HG02970 (cell line): ENCODE results near the gene HOOK2.
A peak's percentile ranks its signal among the peaks of the same experiment; 100 is the strongest.
"Not testable (repeated sequence)": the region's sequence is repeated elsewhere in the genome, so short reads cannot be mapped to it uniquely, and the experiment has no call there.

Experiments used
- ATAC-seq: cut with Tn5 transposase; IDR thresholded peaks from one replicate; pipeline ENCODE4 v1.9.1; 2021; ENCODE audit warnings: mild to moderate bottlenecking, moderate library complexity, moderate number of reproducible peaks; ENCODE audit not compliant: unreplicated experiment, low FRiP score

HOOK2 gene, protein sequence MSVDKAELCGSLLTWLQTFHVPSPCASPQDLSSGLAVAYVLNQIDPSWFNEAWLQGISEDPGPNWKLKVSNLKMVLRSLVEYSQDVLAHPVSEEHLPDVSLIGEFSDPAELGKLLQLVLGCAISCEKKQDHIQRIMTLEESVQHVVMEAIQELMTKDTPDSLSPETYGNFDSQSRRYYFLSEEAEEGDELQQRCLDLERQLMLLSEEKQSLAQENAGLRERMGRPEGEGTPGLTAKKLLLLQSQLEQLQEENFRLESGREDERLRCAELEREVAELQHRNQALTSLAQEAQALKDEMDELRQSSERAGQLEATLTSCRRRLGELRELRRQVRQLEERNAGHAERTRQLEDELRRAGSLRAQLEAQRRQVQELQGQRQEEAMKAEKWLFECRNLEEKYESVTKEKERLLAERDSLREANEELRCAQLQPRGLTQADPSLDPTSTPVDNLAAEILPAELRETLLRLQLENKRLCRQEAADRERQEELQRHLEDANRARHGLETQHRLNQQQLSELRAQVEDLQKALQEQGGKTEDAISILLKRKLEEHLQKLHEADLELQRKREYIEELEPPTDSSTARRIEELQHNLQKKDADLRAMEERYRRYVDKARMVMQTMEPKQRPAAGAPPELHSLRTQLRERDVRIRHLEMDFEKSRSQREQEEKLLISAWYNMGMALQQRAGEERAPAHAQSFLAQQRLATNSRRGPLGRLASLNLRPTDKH

DNA sequence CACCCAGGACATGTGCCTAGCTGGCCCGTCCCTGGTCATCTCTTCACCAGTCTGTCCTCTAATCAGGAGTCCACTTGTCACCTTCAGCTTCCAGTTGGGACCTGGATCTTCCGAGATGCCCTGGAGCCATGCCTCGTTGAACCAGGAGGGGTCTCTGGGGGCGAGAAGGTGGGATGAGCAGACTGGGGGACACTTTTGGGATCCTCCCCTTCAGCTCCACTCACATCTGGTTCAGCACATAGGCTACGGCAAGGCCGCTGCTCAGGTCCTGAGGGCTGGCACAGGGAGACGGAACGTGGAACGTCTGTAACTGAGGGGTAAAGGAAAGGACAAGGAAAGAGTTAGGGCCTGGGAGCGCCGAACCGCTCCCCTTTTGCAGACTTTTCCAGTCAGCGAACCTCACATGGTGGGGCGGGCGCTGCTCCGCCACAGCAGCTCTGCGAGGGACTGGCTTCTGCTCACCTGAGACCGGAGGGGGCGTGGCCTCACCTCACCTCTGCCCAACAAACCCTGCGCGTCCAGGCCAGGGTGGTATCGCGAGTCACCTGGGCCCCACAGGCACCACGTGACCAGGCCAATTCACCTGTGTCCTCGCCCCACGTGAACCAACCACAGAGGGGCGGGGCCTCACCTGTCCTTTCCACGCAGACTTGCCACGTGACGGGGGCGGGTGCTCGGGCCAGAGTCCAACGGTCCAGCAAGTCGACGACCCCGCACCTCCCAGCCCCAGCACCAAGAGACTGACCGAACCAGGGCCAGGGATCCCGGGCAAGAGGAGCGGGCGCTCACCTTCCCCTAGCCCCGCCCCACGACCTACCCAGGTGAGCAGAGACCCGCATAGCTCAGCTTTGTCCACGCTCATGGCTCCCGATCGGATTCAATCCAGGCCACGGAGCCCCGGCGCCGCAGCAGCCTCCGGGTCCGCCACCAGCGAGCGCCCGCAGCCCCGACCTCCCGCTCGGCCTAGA, at the start of gene HOOK2:
TSS of gene HOOK2 (minus strand) at position 965 of the 968 bp plus-strand sequence. CDS start at position 862, 103 bp downstream.
- ATAC-seq: no peak

DNA sequence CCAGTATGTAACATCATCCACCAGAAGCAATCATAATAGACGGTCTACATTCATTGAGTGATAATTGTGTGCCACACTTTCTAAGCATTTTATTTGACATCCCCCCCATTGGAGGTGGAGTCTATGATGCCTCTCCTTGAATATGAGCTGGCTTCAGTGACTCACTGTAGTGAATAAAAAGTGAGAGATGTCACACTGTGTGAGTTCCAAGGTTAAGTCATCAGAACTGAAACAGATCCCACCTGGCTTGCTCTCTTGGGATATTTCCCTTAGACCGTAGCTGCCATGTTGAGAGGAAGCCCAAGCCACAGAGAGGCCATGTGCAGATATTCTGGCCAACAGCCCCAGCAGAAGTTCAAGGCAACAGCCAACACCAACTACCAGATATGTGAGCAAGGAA, 46.4 kb upstream of the HOOK2 start:
- no peak for ATAC-seq

DNA sequence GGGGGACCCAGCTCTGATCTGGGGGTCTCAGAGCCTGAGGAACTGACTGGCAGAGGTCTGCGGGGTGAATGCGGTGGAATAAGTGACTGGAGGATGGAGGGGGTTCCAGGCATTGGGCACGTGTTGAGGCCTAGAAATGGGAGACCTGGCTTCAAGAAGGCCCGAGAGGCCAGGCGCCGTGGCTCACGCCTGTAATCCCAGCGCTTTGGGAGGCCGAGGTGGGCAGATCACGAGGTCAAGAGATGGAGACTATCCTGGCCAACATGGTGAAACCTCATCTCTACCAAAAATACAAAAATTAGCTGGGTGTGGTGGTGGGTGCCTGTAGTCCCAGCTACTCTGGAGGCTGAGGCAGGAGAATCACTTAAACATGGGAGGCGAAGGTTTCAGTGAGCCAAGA, 42.5 kb upstream of the HOOK2 start:
- not testable (repeated sequence) for ATAC-seq

DNA sequence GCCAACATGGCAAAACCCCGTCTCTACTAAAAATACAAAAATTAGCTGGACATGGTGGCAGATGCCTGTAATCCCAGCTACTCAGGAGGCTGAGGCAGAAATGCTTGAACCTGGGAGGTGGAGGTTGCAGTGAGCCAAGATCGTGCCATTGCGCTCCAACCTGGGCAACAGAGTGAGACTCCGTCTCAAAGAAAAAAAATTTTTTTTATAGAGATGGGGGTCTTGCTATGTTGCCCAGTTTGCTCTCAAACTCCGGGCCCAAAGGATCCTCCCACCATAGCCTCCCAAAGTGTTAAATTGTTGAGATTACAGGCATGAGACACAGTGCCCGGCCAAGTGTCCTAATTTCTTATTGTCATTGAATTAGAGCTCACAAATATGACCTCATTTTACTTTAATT, 41.8 kb upstream of the HOOK2 start:
- ATAC-seq: not testable (repeated sequence)

DNA sequence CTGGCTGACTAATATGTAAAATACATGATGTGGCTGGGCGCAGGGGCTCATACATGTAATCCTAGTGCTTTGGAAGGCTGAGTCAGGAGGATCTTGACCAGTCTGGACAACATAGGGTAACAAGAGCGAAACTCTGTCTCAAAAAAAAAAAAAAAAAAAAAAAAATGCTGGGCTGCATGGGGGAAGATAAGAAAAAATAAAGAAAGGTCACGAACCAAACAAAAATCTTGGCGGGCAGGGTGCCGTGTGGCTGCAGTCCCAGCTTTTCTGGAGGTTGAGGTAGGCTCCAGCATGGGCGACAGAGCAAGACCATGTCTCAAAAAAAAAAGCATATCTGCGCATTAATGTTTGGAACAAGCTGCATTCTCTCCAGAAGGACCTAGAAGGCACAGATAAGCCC, 39.7 kb upstream of the HOOK2 start:
- ATAC-seq: no peak

DNA sequence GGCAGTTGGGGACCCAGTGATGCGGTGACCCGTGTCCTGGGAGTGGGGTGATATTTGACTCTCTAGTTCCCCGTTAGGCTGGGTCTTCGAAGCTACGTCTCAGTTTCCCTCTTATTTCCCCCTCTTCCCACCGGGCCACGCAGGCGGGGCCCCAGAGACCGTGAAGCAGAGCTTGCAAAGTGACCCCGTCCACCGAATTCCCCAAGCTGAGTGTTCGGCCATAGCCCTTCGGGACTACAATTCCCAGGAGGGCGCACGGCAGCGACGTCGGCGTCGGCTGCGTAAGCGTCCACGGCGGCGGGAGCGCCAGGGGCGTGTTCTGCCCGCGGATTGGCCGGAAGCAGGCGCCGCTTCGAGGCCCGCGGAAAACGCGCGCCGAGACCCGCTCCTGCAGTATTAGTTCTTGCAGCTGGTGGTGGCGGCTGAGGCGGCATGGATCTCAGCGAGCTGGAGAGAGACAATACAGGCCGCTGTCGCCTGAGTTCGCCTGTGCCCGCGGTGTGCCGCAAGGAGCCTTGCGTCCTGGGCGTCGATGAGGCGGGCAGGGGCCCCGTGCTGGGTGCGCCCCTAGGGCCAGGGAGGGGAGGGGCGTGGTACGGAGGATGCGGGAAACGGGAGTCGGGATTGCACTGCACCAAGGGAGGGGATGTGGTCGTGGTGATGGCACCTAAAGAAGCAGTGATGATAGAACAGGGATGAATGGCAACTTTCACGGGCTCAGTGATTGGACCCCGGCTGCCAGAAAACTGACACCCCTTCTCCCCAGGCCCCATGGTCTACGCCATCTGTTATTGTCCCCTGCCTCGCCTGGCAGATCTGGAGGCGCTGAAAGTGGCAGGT, 31.1 kb upstream of the HOOK2 start, which contains the start of gene RNASEH2A:
TSS of gene RNASEH2A (plus strand) at position 343 of the 840 bp plus-strand sequence. CDS start at position 433, 90 bp downstream.
- peak; percentile 74 for ATAC-seq

DNA sequence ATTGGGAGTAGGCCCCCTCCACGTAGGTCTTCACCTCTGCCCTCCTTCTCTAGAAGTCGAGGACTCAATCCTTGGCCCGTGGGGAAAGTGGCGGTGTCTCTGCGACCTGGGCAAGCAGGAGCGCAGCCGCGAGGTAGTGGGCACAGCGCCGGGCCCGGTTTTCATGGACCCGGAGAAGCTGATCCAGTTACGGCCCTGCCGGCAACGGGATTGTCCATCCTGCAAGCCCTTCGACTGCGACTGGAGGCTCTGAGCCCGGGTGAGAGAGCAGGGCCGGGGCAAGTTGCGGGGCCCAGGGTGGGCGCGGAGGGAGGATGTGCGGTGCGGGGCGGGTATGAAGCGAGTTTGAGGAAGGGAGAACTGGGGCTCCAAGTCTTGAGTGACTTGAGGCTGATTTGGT, 28.7 kb upstream of the HOOK2 start:
- ATAC-seq: no peak

DNA sequence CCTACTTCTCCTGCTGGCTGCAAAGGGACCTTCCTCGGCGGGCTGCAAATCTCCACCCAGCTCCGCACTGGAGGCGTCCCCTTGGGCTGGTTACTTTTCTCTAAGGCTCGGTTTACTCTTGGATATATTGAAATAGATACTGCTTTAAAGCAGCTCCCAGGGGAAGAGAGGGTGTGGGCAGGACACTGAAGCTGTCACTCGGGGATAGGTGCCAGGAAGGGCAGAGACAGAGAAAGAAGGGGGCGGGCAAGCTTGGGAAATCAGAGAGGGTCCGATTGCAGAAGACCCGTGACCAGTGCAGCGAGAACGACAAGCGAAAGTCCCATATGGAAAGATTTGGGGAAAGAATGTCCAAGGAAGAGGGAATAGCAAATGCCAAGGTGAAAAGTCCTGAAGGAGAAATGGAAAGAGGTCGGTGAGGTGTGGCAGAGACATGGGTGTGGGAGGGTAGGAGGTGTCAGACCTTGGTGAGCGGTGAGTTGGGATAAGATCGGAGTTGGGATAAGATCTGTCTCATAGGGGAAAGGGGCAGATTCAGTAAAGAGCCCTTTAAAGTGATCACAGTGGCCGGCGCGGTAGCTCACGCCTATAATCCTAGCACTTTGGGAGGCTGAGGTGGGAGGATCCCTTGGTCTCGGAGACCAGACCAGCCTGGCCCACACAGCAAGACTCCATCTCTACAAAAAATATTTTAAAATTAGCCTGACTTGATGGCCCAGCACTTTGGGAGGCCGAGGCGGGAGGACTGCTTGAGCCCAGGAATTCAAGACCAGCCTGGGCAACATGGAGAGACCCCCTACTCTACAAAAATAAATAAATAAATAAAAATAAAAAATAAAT, 27.1 kb upstream of the HOOK2 start:
- no peak for ATAC-seq

DNA sequence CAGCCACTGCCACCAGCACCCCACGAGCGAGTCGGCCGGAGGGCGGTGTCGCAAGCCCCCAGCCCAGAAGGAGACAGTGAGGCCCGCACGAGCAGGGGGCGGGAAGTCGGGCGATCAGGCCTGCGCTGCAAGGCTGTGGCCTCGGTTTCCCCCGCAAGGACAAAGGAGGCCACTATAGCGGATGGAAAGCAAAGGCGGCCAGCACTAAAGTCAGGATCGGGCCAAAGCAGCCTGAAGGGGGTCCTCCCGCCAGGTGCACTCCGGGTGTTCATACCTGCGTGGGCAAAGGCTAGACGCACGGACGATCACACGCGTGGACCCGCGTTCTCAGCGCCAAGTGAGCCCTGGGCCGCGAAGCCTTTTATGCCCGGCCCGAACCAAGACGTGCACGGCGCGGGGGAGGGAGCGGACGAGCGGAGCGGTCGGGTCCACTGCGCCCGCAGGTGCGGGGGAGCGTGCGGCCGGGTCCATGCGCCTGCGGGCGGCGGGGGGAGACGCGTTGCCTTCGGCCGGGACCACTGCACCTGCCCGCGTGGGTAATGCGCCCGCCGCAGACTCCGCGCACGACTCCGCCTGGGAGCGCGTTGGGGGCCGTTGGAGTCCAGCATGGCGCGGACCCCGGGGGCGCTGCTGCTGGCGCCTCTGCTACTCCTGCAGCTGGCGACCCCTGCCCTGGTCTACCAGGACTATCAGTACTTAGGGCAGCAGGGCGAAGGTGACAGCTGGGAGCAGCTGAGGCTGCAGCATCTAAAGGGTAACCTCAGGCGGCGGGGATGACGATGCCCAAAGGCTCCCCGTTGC, 26.3 kb upstream of the HOOK2 start, which contains the start of the genes PRDX2 and THSD8:
TSS of gene PRDX2 (minus strand) at position 335 of the 801 bp plus-strand sequence. CDS start 539 bp downstream, outside the sequence.
TSS of gene THSD8 (plus strand) at position 604 of the 801 bp plus-strand sequence. CDS start at position 607, 3 bp downstream.
- ATAC-seq: peak; percentile 40

DNA sequence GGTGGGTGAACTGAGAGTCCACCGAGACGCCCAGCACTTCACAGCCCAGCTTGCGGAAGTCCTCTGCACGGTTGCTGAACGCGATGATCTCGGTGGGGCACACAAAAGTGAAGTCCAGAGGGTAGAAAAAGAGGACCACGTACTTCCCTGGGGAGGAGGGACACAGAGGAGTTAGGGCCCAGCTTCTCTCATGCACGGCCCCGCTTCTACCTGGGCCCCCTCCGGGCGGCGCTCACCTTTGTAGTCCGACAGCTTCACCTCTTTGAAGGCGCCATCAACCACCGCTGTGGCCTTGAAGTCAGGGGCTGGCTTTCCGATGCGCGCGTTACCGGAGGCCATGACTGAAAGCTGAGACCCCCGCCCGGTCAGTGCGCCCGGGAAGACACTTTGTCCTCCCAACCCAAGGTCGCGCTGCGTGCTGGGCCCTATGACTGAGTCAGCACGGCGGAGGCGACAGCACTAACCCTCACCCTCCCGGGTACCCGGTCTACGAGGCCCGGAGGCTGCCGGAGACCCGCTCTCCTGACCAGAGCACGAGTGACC, 25.6 kb upstream of the HOOK2 start:
- ATAC-seq: no peak

DNA sequence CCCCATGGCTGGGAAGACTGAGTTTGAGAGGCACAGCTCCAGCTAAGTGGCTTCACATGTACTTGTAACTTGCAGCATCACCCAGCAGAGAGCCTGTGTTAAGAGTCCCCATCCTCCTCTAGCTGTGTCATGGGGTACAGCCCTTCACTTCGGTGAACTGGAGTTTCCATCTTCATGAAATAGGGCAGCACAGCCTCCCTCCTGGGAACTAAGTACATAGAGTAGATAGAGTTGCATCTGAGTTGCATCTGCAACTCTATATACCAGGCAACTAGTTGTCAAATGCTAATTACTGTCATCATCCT, 25.1 kb upstream of the HOOK2 start:
- ATAC-seq: no peak

DNA sequence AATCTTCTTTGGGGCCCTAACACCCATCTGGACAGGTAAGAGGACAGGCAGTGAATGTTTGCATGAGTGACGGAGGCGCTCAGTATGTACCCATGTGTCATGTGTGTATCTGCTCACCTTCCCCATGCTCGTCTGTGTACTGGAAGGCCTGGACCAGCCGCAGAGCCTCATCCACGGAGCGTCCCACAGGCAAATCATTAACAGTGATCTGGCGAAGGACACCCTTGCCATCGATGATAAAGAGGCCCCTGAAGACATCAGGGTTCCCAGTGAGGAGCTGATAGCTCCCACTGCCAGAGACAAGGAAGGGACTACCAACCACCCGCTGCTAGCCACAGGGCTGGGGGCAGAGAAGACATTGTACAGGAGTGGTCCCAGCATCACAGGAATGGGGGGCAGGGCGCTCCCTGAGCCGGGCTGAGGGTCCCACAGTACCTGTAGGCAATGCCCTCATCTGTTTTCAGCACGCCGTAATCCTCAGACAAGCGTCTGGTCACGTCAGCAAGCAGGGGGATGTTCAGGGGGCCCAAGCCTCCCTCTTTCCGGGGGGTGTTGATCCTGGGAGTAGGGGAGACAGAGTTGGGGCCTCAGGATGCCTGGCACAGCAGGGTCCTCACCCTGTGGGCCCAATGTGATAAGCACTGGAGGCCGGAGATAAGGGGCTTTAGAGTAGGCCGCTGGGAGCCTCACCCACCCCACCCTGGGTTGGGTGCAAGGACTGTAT, 24.6 kb upstream of the HOOK2 start:
- no peak for ATAC-seq

DNA sequence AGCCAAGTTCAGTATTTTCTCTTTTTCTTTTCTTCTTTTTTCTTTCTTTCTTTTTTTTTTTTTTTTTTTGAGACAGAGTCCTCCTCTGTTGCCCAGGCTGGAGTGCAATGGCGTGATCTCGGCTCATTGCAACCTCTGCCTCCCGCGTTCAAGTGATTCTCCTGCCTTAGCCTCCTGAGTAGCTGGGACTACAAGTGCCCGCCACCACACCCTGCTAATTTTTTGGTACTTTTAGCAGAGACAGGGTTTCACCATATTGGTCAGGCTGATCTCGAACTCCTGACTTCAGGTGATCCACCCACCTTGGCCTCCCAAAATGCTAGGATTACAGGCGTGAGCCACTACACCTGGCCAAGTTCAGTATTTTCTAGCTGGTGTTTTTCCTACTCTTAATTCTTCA, 22.3 kb upstream of the HOOK2 start:
- ATAC-seq: not testable (repeated sequence)

DNA sequence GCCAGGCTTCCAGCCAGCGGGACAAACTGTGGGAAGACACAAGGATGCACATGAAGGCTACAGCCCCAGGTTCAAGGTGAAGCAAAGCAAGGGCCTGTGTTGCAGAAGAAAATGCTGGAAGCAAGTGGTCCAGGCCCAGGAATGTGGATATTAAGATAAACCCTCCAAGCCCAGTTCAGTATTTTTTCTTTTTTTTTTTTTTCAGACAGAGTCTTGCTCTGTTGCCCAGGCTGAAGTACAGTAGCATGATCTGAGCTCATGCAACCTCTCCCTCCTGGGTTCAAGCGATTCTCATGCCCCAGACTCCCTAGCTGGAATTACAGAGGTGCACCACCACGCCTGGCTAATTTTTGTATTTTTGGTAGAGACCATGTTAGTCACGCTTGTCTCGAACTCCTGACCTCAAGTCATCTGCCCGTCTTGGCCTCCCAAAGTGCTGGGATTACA, 21.8 kb upstream of the HOOK2 start:
- no peak for ATAC-seq

DNA sequence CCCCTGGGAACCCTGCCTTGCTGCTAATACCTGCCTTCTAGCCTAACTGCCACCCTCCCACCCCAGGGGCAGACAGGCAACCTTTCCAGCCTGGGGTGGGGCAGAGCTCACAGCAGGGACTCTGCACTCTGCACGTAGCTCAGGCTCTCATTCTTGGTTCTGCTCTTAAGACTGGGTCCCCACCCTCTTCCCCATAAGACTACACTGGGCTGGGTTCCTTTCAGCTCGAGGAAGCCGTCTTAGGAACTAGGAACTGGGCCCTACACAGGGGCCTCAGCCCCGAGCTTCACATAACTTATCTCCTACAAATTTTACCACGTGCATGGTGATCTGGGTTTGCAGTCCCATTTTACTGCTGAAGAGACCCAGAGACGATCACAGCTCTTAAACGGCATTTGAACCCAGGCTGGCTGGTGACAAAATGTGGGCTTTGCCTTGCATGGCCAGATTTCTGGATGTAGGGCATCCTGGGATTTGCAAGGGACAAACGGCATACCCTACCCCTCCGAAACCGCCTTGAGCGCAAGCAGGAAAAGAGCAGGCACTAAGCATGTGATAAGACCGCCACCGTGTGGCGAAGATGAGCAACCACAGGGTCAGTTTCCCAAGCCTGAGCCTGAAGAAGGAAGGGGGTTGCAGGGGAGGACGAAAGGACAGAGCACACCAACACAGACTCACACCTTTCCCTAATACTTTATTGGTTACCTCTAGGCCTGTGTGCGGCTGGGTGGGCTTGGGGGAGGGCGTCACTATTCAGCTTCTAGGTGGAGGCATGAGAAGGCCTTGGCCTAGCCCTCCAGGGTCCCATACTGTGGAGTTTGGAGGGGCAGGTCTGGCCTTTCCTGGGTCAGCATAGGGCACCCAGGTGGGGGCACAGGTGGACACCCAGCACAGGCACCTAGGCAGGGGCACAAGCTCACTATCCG, 21.1 kb upstream of the HOOK2 start:
- ATAC-seq: no peak

DNA sequence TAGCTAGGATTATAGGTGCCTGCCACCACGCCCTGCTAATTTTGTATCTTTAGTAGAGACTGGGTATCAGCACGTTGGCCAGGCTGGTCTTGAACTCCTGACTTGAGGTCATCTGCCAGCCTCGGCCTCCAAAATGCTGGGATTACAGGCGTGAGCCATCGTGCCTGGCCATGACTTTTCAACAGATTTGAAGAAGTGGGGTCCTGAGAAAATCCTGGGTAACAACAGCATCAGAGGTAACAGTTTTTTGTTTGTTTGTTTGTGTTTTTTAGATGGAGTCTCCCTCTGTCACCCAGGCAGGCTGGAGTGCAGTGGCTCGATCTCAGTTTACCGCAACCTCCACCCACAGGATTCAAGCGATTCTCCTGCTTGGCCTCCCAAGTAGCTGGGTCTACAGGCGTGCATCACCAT, 19.6 kb upstream of the HOOK2 start:
- ATAC-seq: no peak
